Erythroblast (primary cell): Measurements from ENCODE around the gene MS4A15.

ENCODE experiments used
- GATA1 ChIP-seq: IDR thresholded peaks from 2 replicates; pipeline ENCODE4 v1.6.1; 2011; ENCODE audit warnings: low read depth, mild to moderate bottlenecking, control low read depth, low read length, moderate library complexity
- POLR2A ChIP-seq: IDR thresholded peaks from 2 replicates; pipeline ENCODE4 v1.6.1; 2011; ENCODE audit warnings: mild to moderate bottlenecking, low read length

- TF ChIP-seq POLR2A = no peak
- TF ChIP-seq GATA1 = no peak
Observed at GRCh38 chr11:60801194-60801593, 44.5 kb downstream of the MS4A15 start.
